Breast epithelium (tissue), 4 donors: Measurements from ENCODE around the gene TMEM217. TPM values are rescaled to one million over a fixed set of nuclear protein-coding genes. Genes with fewer than 3 reads are reported as not detected.
"Not testable (repeated sequence)": the region's sequence is repeated elsewhere in the genome, so short reads cannot be mapped to it uniquely, and the experiment has no call there.

Experiments used
- DNase-seq, 2 donors: peaks; one replicate each; pipeline ENCODE4 v3.0.0-alpha.2; 2019; ENCODE audit warnings: low spot score in 2 of 2
- H3K27ac ChIP-seq, 2 donors: fragments of 200-600 bp; sonication (generic) in 1 of 2; one replicate each; pipeline ENCODE4 v1.5.1; 2016 to 2019; ENCODE audit warnings: mild to moderate bottlenecking in 1 of 2
- H3K27me3 ChIP-seq, 2 donors: fragments of 200-600 bp; sonication (generic) in 1 of 2; one replicate each; pipeline versions ENCODE4 v1.5.1 to v1.6.0; 2017 to 2019; ENCODE audit warnings: control low read depth in 1 of 2, mild to moderate bottlenecking in 1 of 2
- H3K36me3 ChIP-seq: fragments of 200-600 bp; one replicate; pipeline ENCODE4 v1.5.1; 2019
- H3K4me1 ChIP-seq, 2 donors: fragments of 200-600 bp; sonication (generic); one replicate each; pipeline ENCODE4 v1.5.1; 2016 to 2019; ENCODE audit warnings: control low read depth in 1 of 2
- H3K4me3 ChIP-seq, 3 donors: fragments of 200-600 bp; sonication (generic); 1 replicate in 2 of 3; 2 replicates in 1 of 3; pipeline ENCODE4 v1.5.1; 2016 to 2019; ENCODE audit warnings: mild to moderate bottlenecking in 3 of 3, moderate library complexity in 2 of 3
- H3K9me3 ChIP-seq, 2 donors: fragments of 200-600 bp; sonication (generic) in 1 of 2; one replicate each; pipeline ENCODE4 v1.5.1; 2016 to 2019; ENCODE audit warnings: control low read depth in 1 of 2
- CTCF ChIP-seq, 3 donors: fragments of 450-650 bp; IDR thresholded peaks; one replicate each; pipeline ENCODE4 v1.5.1; 2016 to 2017; ENCODE audit warnings: antibody characterized with exemption in 3 of 3, mild to moderate bottlenecking in 3 of 3, moderate library complexity in 3 of 3
- POLR2A ChIP-seq: fragments of 450-650 bp; IDR thresholded peaks from one replicate; pipeline ENCODE4 v1.6.1; 2016; ENCODE audit warnings: antibody characterized with exemption, mild to moderate bottlenecking, moderate library complexity
- POLR2AphosphoS5 ChIP-seq, 3 donors: sonication (generic); formaldehyde crosslinking; IDR thresholded peaks; one replicate each; pipeline ENCODE4 v1.6.1; 2017; ENCODE audit warnings: antibody characterized with exemption in 3 of 3
- intact Hi-C: fragments of 100-400 bp; cut with DNase I; formaldehyde crosslinking; loops from one replicate; pipeline ENCODE4 v1.15.1; 2023; ENCODE audit warnings: low total_unique reads
- total RNA-seq, 3 donors: library from RNA; depleted of rRNA; stranded (reverse); fragments of >200 nt; gene quantifications; one replicate each; pipeline ENCODE4 v1.1.0, GENCODE V29; 2016

Gene TMEM217
- total RNA-seq, 3 donors from 2014 or later: 0.66 to 1.0 TPM; not detected in 1

DNA sequence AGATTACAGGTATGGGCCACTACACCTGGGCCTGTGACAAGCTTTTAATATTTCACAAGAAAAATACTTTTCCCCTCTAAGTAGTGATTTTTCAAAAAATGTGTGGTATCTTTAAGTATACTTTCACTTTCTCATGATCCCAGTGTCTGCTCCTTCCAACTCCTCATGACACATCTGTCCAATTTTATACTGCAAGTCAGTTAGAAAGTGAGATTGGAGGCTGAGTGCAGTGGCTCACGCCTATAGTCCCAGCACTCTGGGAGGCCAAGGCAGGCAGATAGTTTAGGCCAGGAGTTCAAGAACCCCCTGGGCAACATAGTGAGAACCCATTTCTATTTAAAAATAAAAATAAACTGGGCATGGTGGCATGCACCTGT lies 67.8 kb downstream of the TMEM217 start:
- intact Hi-C loops: no loop called here
- no peaks in the 10 kb centered on the region for H3K27me3 ChIP-seq
- H3K4me1 ChIP-seq: no peaks in the 10 kb centered on the region
- DNase-seq: no peak
- no peak overlapping the region for H3K4me3 ChIP-seq
- no peak for TF ChIP-seq CTCF (IDR thresholded peaks at IDR 0.05)
- no peak for TF ChIP-seq POLR2A
- no peak for TF ChIP-seq POLR2AphosphoS5 (IDR thresholded peaks at IDR 0.05)
- no peaks in the 10 kb centered on the region for H3K36me3 ChIP-seq
- H3K9me3 ChIP-seq: no peaks in the 10 kb centered on the region
- H3K27ac ChIP-seq: no peak overlapping the region

DNA sequence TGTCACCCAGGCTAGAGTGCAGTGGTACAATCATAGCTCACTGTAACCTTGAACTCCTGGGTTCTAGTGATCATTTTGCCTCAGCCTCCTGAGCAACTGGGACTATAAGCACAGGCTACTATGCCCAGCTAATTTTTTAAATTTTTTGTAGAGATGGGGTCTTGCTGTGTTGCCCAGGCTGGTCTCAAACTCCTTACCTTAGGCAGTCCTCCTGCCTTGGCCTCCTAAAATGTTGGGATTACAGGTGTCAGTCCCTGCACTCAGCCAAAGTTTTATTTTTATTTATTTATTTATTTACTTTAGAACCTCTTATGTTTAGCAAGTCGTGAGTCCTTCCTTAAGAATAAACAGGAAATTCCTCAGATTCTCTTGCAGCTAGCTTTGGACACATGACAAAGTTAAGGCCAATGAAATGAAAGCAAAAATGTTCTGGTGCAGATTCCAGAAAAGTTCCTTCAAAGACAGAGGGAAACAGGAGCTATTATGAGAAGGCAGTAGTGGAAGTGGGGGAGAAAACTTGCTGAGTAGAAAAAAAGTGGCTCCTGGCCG lies 68.9 kb downstream of the TMEM217 start:
- Histone ChIP-seq H3K36me3 (no peaks in the 10 kb centered on the region), H3K27ac (no peak overlapping the region), H3K4me3 (no peak overlapping the region), H3K27me3 (no peaks in the 10 kb centered on the region), H3K4me1 (no peaks in the 10 kb centered on the region), H3K9me3 (no peaks in the 10 kb centered on the region)
- no peak for DNase-seq
- intact Hi-C loops: no loop called here
- TF ChIP-seq POLR2AphosphoS5 (IDR thresholded peaks at IDR 0.05) (no peak), POLR2A (no peak), CTCF (IDR thresholded peaks at IDR 0.05) (no peak)

- Histone ChIP-seq H3K27ac (no peak overlapping the region), H3K36me3 (no peaks in the 10 kb centered on the region), H3K4me1 (no peaks in the 10 kb centered on the region), H3K4me3 (no peak overlapping the region), H3K27me3 (no peaks in the 10 kb centered on the region), H3K9me3 (no peaks in the 10 kb centered on the region)
- no peak for DNase-seq
- intact Hi-C loops: no loop called here
- no peak for TF ChIP-seq POLR2A
- TF ChIP-seq POLR2AphosphoS5 (IDR thresholded peaks at IDR 0.05): no peak
- TF ChIP-seq CTCF (IDR thresholded peaks at IDR 0.05): no peak
Observed at GRCh38 chr6:37187321-37188022, 70.5 kb downstream of the TMEM217 start.

GRCh38 chr6:37185949-37186720 lies 71.8 kb downstream of the TMEM217 start:
- H3K27ac ChIP-seq, intact Hi-C loops, H3K36me3 ChIP-seq, H3K27me3 ChIP-seq, H3K4me1 ChIP-seq, DNase-seq, H3K4me3 ChIP-seq, H3K9me3 ChIP-seq: not testable (repeated sequence)

GRCh38 chr6:37182736-37183590 lies 75.0 kb downstream of the TMEM217 start:
- peak overlapping the region in 1 of 2 donors; percentile 35 for H3K27ac ChIP-seq
- intact Hi-C loops: loop anchor here (5.0 kb wide), 1 partner anchor 826 kb away; no protein-coding TSS in a partner anchor
- no peak for DNase-seq

GRCh38 chr6:37180610-37181009 lies 77.3 kb downstream of the TMEM217 start:
- intact Hi-C loops: loop anchor here (5.0 kb wide), 1 partner anchor 823 kb away; no protein-coding TSS in a partner anchor

More at GRCh38 chr6:37182736-37183590, 75.0 kb downstream of the TMEM217 start:
- Histone ChIP-seq H3K9me3 (no peaks in the 10 kb centered on the region), H3K4me1 (no peaks in the 10 kb centered on the region), H3K36me3 (no peaks in the 10 kb centered on the region), H3K4me3 (no peak overlapping the region), H3K27me3 (no peaks in the 10 kb centered on the region)
- TF ChIP-seq CTCF (IDR thresholded peaks at IDR 0.05): no peak
- TF ChIP-seq POLR2A: no peak
- no peak for TF ChIP-seq POLR2AphosphoS5 (IDR thresholded peaks at IDR 0.05)

More at GRCh38 chr6:37180610-37181009, 77.3 kb downstream of the TMEM217 start:
- not testable (repeated sequence) for DNase-seq, H3K27ac ChIP-seq, H3K4me3 ChIP-seq, H3K36me3 ChIP-seq, H3K9me3 ChIP-seq, H3K27me3 ChIP-seq, H3K4me1 ChIP-seq
